ENCODE results near the gene SMAD2. TPM values are rescaled to one million over a fixed set of nuclear protein-coding genes. Genes with fewer than 3 reads are reported as not detected.
A peak's percentile ranks its signal among the peaks of the same experiment; 100 is the strongest.

The SMAD2 gene
- total RNA-seq, 2 donors from 2014 or later = 94.1 to 109 TPM

- ATAC-seq (no peak), DNase-seq (no peak)
- intact Hi-C loops (cut with DNase I) = no loop called here
Measured at GRCh38 chr18:47935321-47936055, 5.0 kb upstream of the SMAD2 start.

- ATAC-seq = no peak
- intact Hi-C loops (cut with DNase I) = no loop called here
- no peak for DNase-seq
Measured at GRCh38 chr18:47932603-47933002, 2.1 kb upstream of the SMAD2 start.

GRCh38 chr18:47932190-47932589 is 1.7 kb upstream of the SMAD2 start:
- DNase-seq (no peak), ATAC-seq (no peak)
- intact Hi-C loops (cut with DNase I) = no loop called here

- no peak for ATAC-seq
- intact Hi-C loops (cut with DNase I) = no loop called here
- no peak for DNase-seq
Measured at GRCh38 chr18:47931718-47932103, 1.3 kb upstream of the SMAD2 start.

GRCh38 chr18:47930931-47931717 is 665 bp upstream of the SMAD2 start:
- ATAC-seq (peak; percentile 94 to 95), DNase-seq (peak; percentile 98)
- intact Hi-C loops (cut with DNase I) = no loop called here

- ATAC-seq (peak in 1 of 2 donors; percentile 2), DNase-seq (no peak)
- intact Hi-C loops (cut with DNase I) = loop anchor here in 1 of 2 donors (5.0 kb wide), 1 partner anchor 73 kb away; no protein-coding TSS in a partner anchor
Measured at GRCh38 chr18:47929681-47930198, 719 bp downstream of the SMAD2 start.

GRCh38 chr18:47928466-47928865 is 2.0 kb downstream of the SMAD2 start:
- intact Hi-C loops (cut with DNase I) = loop anchor here in 1 of 2 donors (5.0 kb wide), 1 partner anchor 74 kb away; no protein-coding TSS in a partner anchor
- DNase-seq = no peak
- no peak for ATAC-seq

- no peak for ATAC-seq
- no peak for DNase-seq
- intact Hi-C loops (cut with DNase I) = loop anchor here in 1 of 2 donors (5.0 kb wide), 1 partner anchor 76 kb away; no protein-coding TSS in a partner anchor
Measured at GRCh38 chr18:47926101-47926850, 4.2 kb downstream of the SMAD2 start.

- intact Hi-C loops (cut with DNase I) = no loop called here
- DNase-seq = no peak
- ATAC-seq = no peak
Measured at GRCh38 chr18:47919916-47920315, 10.5 kb downstream of the SMAD2 start.

GRCh38 chr18:47917923-47918610 is 12.4 kb downstream of the SMAD2 start:
- intact Hi-C loops (cut with DNase I) = no loop called here
- ATAC-seq (no peak), DNase-seq (no peak)

GRCh38 chr18:47915930-47916329 is 14.5 kb downstream of the SMAD2 start:
- DNase-seq (no peak), ATAC-seq (no peak)
- intact Hi-C loops (cut with DNase I) = no loop called here

GRCh38 chr18:47915229-47915628 is 15.2 kb downstream of the SMAD2 start:
- ATAC-seq (no peak), DNase-seq (no peak)
- intact Hi-C loops (cut with DNase I) = no loop called here

- ATAC-seq = no peak
- intact Hi-C loops (cut with DNase I) = no loop called here
- DNase-seq = no peak
Measured at GRCh38 chr18:47912794-47913585, 17.5 kb downstream of the SMAD2 start.

GRCh38 chr18:47912343-47912742 is 18.1 kb downstream of the SMAD2 start:
- intact Hi-C loops (cut with DNase I) = no loop called here

GRCh38 chr18:47911877-47912276 is 18.6 kb downstream of the SMAD2 start:
- intact Hi-C loops (cut with DNase I) = no loop called here
- ATAC-seq = peak; percentile 52 to 75
- DNase-seq = no peak

More at GRCh38 chr18:47912343-47912742, 18.1 kb downstream of the SMAD2 start:
- DNase-seq = no peak
- ATAC-seq = peak; percentile 67 to 73

GRCh38 chr18:47909484-47909883 is 21.0 kb downstream of the SMAD2 start:
- ATAC-seq = peak in 1 of 2 donors; percentile 15
- intact Hi-C loops (cut with DNase I) = no loop called here
- no peak for DNase-seq

- DNase-seq = no peak
- no peak for ATAC-seq
Measured at GRCh38 chr18:47908592-47908991, 21.9 kb downstream of the SMAD2 start.

GRCh38 chr18:47906408-47906807 is 24.1 kb downstream of the SMAD2 start:
- ATAC-seq (no peak), DNase-seq (no peak)
- intact Hi-C loops (cut with DNase I) = no loop called here

More at GRCh38 chr18:47908592-47908991, 21.9 kb downstream of the SMAD2 start:
- intact Hi-C loops (cut with DNase I) = no loop called here

Measured in left cardiac atrium (tissue), 4 donors.